Brain microvascular endothelial cell (primary cell): ENCODE data around the gene ERAS.

Source experiments
- DNase-seq: peaks from one replicate; pipeline ENCODE4 v3.0.0-alpha.2; 2020
- H3K27ac ChIP-seq: fragments of 250-450 bp; sonication (Bioruptor Pico); 2 replicates; pipeline ENCODE4 v1.5.1; 2020; ENCODE audit warnings: mild to moderate bottlenecking, moderate library complexity
- H3K27me3 ChIP-seq: fragments of 250-450 bp; sonication (Bioruptor Pico); replicated peaks from 2 replicates; pipeline ENCODE4 v1.5.1; 2020; ENCODE audit warnings: mild to moderate bottlenecking
- H3K36me3 ChIP-seq: fragments of 250-450 bp; sonication (Bioruptor Pico); replicated peaks from 2 replicates; pipeline ENCODE4 v1.5.1; 2020; ENCODE audit warnings: mild to moderate bottlenecking
- H3K4me3 ChIP-seq: 2 replicates; pipeline ENCODE4 v1.5.1; 2011; ENCODE audit warnings: low read depth, mild to moderate bottlenecking, control low read depth, low read length, moderate library complexity
- in situ Hi-C: cut with HindIII; loops from 2 replicates; pipeline ENCODE4 v1.10.0; 2017; ENCODE audit warnings: low sequenced_read_pairs, low pct_ligation_motif_present
- TF ChIP-seq, protein P1 (sequence below): IDR thresholded peaks from 2 replicates; pipeline ENCODE4 v1.5.1; 2011; ENCODE audit warnings: low read depth, mild to moderate bottlenecking, moderate library complexity, low read length, control low read depth, inconsistent platforms; ENCODE audit errors: missing control alignments

Gene ERAS

DNA sequence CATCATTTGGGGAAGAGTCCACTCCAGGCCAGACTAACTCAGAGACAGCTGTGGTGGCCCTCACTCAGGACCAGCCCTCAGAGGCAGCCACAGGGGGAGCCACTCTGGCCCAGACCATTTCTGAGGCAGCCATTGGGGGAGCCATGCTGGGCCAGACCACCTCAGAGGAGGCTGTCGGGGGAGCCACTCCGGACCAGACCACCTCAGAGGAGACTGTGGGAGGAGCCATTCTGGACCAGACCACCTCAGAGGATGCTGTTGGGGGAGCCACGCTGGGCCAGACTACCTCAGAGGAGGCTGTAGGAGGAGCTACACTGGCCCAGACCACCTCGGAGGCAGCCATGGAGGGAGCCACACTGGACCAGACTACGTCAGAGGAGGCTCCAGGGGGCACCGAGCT lies 3.3 kb upstream of the ERAS start:
- no peaks in the 10 kb centered on the region for H3K36me3 ChIP-seq
- H3K4me3 ChIP-seq, result no peak overlapping the region
- TF ChIP-seq, protein P1, sequence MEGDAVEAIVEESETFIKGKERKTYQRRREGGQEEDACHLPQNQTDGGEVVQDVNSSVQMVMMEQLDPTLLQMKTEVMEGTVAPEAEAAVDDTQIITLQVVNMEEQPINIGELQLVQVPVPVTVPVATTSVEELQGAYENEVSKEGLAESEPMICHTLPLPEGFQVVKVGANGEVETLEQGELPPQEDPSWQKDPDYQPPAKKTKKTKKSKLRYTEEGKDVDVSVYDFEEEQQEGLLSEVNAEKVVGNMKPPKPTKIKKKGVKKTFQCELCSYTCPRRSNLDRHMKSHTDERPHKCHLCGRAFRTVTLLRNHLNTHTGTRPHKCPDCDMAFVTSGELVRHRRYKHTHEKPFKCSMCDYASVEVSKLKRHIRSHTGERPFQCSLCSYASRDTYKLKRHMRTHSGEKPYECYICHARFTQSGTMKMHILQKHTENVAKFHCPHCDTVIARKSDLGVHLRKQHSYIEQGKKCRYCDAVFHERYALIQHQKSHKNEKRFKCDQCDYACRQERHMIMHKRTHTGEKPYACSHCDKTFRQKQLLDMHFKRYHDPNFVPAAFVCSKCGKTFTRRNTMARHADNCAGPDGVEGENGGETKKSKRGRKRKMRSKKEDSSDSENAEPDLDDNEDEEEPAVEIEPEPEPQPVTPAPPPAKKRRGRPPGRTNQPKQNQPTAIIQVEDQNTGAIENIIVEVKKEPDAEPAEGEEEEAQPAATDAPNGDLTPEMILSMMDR, result no peak
- DNase-seq, result no peak
- in situ Hi-C loops, result no loop called here
- H3K27ac ChIP-seq, result no peak overlapping the region
- peaks cover 11% of the 10 kb centered on the region for H3K27me3 ChIP-seq

DNA sequence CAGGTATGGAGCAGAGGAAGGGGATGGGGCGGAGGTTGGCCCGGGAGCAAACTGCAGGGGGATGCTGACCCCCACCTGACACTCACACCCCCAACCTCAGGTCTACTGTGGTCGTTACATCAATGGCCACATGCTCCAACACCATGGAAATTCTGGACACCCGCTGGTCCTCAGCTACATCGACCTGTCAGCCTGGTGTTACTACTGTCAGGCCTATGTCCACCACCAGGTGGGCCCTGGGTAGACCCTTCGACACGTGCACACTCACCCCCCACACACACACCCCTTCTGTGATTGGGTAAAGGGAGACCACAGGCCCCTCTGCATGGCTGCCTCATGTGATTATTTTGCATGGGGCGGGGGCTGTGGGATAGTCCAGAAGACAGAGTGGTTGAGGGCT lies 2.2 kb upstream of the ERAS start:
- TF ChIP-seq, protein P1, result no peak
- Histone ChIP-seq H3K27me3 (peaks cover 11% of the 10 kb centered on the region), H3K36me3 (no peaks in the 10 kb centered on the region), H3K4me3 (no peak overlapping the region), H3K27ac (no peak overlapping the region)
- DNase-seq, result no peak
- in situ Hi-C loops, result no loop called here

DNA sequence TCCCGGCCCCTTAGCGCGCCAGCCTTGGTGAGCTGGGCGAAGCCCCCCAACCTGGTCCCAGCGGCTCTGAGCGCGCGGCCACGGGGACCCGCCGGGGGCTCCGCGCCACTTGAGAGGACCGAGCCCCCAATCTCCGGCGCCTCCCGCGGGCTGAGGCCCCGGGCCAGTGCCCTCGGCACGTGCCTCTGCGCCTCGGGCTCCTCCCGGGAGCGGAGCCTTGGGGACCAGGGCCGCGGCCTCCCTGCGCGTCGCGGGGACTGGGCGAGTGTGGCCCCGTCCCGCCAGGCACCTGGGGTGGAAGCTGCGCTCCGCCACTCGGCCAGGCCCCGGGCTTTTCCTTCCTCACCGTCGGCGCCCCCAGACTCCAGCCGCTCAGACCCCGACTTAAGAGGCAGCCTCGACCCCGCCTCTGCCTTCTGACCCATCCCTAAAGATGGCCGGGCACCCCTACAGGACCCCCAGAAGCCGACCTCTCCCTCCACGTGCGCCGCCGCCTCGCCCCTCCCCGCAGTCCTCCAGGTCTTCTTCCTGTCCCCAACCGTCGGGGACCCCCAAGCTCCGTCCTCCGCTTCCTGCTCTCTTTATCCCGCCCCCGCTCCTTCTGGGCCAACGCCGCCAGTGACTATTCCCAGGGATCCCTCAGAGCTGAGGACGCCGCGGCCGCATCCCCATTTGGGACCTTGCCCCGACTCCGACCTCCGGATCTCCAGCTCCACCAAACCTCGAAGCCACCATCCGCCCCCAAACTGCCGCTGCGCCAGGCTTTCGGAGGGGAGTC lies 752 bp downstream of the ERAS start:
- no peak for DNase-seq
- in situ Hi-C loops, result no loop called here
- TF ChIP-seq, protein P1, result no peak
- Histone ChIP-seq H3K4me3 (no peak overlapping the region), H3K27me3 (peaks cover 11% of the 10 kb centered on the region), H3K27ac (no peak overlapping the region), H3K36me3 (no peaks in the 10 kb centered on the region)

DNA sequence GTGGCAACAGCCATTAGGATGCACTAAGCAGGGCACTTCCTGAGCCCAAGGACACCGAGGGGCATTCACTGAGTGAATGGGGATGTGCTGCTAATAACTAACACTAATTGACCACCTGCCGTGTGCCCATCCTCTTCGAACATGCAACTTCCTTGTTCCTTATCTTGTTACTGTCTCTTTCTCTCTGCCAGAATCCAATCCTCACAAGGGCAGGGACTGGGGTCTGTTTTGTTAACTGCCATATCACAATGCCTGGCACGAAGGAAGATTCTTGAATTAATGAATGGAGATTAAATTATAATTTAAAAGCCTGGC lies 1.3 kb downstream of the ERAS start:
- no peaks in the 10 kb centered on the region for H3K36me3 ChIP-seq
- H3K27me3 ChIP-seq, result peaks cover 11% of the 10 kb centered on the region
- TF ChIP-seq, protein P1, result no peak
- H3K4me3 ChIP-seq, result no peak overlapping the region
- DNase-seq, result no peak
- no peak overlapping the region for H3K27ac ChIP-seq
- in situ Hi-C loops, result no loop called here

DNA sequence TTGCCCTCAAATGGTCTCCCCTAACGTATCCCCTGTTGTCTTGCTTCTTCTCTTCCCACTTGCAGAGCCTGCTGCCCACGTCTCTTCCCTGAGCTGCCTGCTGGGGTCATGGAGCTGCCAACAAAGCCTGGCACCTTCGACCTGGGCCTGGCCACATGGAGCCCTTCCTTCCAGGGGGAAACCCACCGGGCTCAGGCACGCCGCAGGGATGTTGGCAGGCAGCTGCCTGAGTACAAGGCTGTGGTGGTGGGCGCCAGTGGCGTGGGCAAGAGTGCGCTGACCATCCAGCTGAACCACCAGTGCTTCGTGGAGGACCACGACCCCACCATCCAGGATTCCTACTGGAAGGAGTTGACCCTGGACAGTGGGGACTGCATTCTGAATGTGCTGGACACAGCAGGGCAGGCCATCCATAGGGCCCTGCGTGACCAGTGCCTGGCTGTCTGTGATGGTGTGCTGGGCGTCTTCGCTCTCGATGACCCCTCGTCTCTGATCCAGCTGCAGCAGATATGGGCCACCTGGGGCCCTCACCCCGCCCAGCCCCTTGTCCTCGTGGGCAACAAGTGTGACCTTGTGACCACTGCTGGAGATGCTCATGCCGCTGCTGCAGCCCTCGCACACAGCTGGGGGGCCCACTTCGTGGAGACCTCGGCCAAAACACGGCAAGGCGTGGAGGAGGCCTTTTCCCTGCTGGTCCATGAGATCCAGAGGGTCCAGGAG lies 2.9 kb downstream of the ERAS start:
- no peak overlapping the region for H3K27ac ChIP-seq
- H3K4me3 ChIP-seq, result no peak overlapping the region
- no peak for DNase-seq
- in situ Hi-C loops, result no loop called here
- no peaks in the 10 kb centered on the region for H3K36me3 ChIP-seq
- H3K27me3 ChIP-seq, result peaks cover 11% of the 10 kb centered on the region
- TF ChIP-seq, protein P1, result no peak
